Measurements from ENCODE around the gene CTSZ.
A peak's percentile ranks its signal among the peaks of the same experiment; 100 is the strongest.
"Not testable (repeated sequence)": the region's sequence is repeated elsewhere in the genome, so short reads cannot be mapped to it uniquely, and the experiment has no call there.

Gene CTSZ

DNA sequence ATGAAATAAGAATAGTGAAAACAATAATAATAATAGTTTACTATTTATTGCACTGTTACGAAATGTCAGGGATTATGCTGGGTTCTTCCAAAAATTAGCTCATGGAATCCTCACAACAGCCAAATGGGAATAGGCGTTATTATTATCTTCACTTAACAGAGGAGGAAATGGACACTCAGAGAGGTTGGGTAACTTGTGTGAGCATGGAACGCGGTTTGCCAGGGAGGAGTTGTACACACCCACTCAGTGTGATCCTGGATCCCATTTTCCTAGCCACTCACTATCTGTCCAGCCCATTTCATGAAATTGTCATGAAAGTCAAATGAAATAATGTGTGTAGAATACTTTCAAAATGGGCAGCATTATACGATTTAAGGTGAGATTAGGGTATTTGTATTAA is 21.4 kb downstream of the CTSZ start:
- no peak for TF ChIP-seq EZH2 (IDR thresholded peaks at IDR 0.05; ENCODE audit: borderline replicate concordance, low read length)
- no peak for TF ChIP-seq CTCF (IDR thresholded peaks at IDR 0.05; ENCODE audit: low read length)
- no peak overlapping the region for H3K4me2 ChIP-seq (ENCODE audit: low read length)
- H3K4me1 ChIP-seq (ENCODE audit: insufficient read depth, low read length, severe bottlenecking), result peaks cover 32% of the 10 kb centered on the region
- H3K36me3 ChIP-seq (ENCODE audit: insufficient read depth, low read length), result peaks cover 53% of the 10 kb centered on the region
- H4K20me1 ChIP-seq (ENCODE audit: insufficient read depth, low read length), result no peaks in the 10 kb centered on the region
- H2AFZ ChIP-seq (ENCODE audit: low read length), result no peak overlapping the region
- H3K27me3 ChIP-seq (ENCODE audit: insufficient read depth, low read length), result no peaks in the 10 kb centered on the region
- H3K79me2 ChIP-seq (ENCODE audit: insufficient read depth, low read length), result peaks cover 45% of the 10 kb centered on the region
- H3K27ac ChIP-seq (ENCODE audit: low read depth, low read length, poor library complexity, severe bottlenecking), result no peak overlapping the region
- H3K9me2 ChIP-seq (ENCODE audit: low read depth, low read length), result no peaks in the 10 kb centered on the region
- no peaks in the 10 kb centered on the region for H3F3A ChIP-seq (ENCODE audit: insufficient read depth, low read length)
- no peak overlapping the region for H3K9ac ChIP-seq (ENCODE audit: low read length)
- no peaks in the 10 kb centered on the region for H3K9me3 ChIP-seq (ENCODE audit: low read length)
- no peak overlapping the region for H3K4me3 ChIP-seq (ENCODE audit: low read depth, low read length, poor library complexity, severe bottlenecking)

GRCh38 chr20:58984691-58985090 is 22.4 kb downstream of the CTSZ start:
- Histone ChIP-seq H3K9me3 (ENCODE audit: low read length) (no peaks in the 10 kb centered on the region), H3K27ac (ENCODE audit: low read depth, low read length, poor library complexity, severe bottlenecking) (peak overlapping the region; percentile 64), H3K4me1 (ENCODE audit: insufficient read depth, low read length, severe bottlenecking) (peaks cover 36% of the 10 kb centered on the region), H3K9me2 (ENCODE audit: low read depth, low read length) (no peaks in the 10 kb centered on the region), H3K36me3 (ENCODE audit: insufficient read depth, low read length) (peaks cover 44% of the 10 kb centered on the region), H2AFZ (ENCODE audit: low read length) (no peak overlapping the region), H3K4me3 (ENCODE audit: low read depth, low read length, poor library complexity, severe bottlenecking) (peak overlapping the region; percentile 47), H3F3A (ENCODE audit: insufficient read depth, low read length) (no peaks in the 10 kb centered on the region), H4K20me1 (ENCODE audit: insufficient read depth, low read length) (no peaks in the 10 kb centered on the region), H3K79me2 (ENCODE audit: insufficient read depth, low read length) (peaks cover 45% of the 10 kb centered on the region), H3K27me3 (ENCODE audit: insufficient read depth, low read length) (no peaks in the 10 kb centered on the region), H3K9ac (ENCODE audit: low read length) (no peak overlapping the region; the same call in 1 of the 2 replicates), H3K4me2 (ENCODE audit: low read length) (peak overlapping the region; percentile 75; the same call in 1 of the 2 replicates)
- TF ChIP-seq EZH2 (IDR thresholded peaks at IDR 0.05; ENCODE audit: borderline replicate concordance, low read length) (no peak), CTCF (IDR thresholded peaks at IDR 0.05; ENCODE audit: low read length) (no peak)

DNA sequence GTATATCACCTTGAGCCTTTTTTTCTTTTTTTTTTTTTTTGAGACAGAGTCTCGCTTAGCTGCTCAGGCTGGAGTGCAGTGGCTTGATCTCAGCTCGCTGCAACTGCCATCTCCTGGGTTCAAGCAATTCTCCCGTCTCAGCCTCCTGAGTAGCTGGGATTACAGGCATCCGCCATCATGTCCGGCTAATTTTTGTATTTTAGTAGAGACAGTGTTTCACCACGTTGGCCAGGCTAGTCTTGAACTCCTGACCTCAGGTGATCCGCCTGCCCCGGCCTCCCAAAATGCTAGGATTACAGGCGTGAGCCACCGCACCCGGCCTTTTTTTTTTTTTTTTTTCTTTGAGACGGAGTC is 24.0 kb downstream of the CTSZ start:
- H3K4me3 ChIP-seq (ENCODE audit: low read depth, low read length, poor library complexity, severe bottlenecking), result peak overlapping the region; percentile 80
- peaks cover 45% of the 10 kb centered on the region for H3K79me2 ChIP-seq (ENCODE audit: insufficient read depth, low read length)
- not testable (repeated sequence) for H4K20me1 ChIP-seq (ENCODE audit: insufficient read depth, low read length); H3F3A ChIP-seq (ENCODE audit: insufficient read depth, low read length); H3K27me3 ChIP-seq (ENCODE audit: insufficient read depth, low read length); H3K9me3 ChIP-seq (ENCODE audit: low read length); H3K27ac ChIP-seq (ENCODE audit: low read depth, low read length, poor library complexity, severe bottlenecking); H3K9me2 ChIP-seq (ENCODE audit: low read depth, low read length); H3K9ac ChIP-seq (ENCODE audit: low read length); H2AFZ ChIP-seq (ENCODE audit: low read length)
- H3K4me1 ChIP-seq (ENCODE audit: insufficient read depth, low read length, severe bottlenecking), result peaks cover 48% of the 10 kb centered on the region
- H3K4me2 ChIP-seq (ENCODE audit: low read length), result peak overlapping the region; percentile 75; the same call in 1 of the 2 replicates
- peaks cover 28% of the 10 kb centered on the region for H3K36me3 ChIP-seq (ENCODE audit: insufficient read depth, low read length)

DNA sequence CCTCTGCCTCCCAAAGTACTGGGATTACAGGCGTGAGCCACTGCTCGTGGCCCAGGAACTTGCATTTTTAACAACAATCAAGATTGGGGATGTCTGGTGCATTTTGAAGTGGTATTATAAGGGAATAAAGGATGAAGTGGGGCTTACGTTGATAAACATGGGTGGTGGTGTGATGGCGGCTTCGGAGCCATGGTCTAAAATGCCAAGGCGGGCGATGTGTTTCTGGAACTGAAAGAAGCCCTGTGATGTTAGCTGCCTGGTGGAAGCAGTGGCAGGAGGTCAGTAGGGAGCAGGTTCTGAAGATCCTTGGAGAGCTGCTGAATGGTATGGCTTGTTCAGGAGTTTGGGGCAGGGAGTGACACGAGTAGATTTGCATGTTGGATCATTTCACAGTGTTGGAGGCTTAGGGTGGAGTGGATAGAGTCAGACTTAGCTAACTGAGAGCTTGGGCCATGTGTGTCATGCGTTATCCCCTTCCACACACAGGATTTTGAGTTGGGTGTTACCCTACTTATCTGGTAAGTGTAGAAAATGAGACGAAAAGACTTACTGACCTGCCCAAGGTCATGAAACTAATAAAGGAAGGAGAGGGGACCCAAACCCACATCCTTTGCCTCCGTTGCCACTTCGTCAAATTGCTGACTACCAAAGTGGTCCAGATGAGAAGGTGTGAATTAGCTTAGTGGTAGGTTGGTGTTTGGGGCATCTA is 24.5 kb downstream of the CTSZ start:
- Histone ChIP-seq H3K9me3 (ENCODE audit: low read length) (no peaks in the 10 kb centered on the region), H3K4me3 (ENCODE audit: low read depth, low read length, poor library complexity, severe bottlenecking) (peak overlapping the region; percentile 80), H3K27ac (ENCODE audit: low read depth, low read length, poor library complexity, severe bottlenecking) (peak overlapping the region; percentile 48), H3K79me2 (ENCODE audit: insufficient read depth, low read length) (peaks cover 45% of the 10 kb centered on the region), H4K20me1 (ENCODE audit: insufficient read depth, low read length) (no peaks in the 10 kb centered on the region), H3K4me2 (ENCODE audit: low read length) (peak overlapping the region; percentile 75), H3K27me3 (ENCODE audit: insufficient read depth, low read length) (no peaks in the 10 kb centered on the region), H3K9me2 (ENCODE audit: low read depth, low read length) (no peaks in the 10 kb centered on the region), H3F3A (ENCODE audit: insufficient read depth, low read length) (no peaks in the 10 kb centered on the region), H3K9ac (ENCODE audit: low read length) (peak overlapping the region; percentile 82), H3K4me1 (ENCODE audit: insufficient read depth, low read length, severe bottlenecking) (peaks cover 48% of the 10 kb centered on the region), H2AFZ (ENCODE audit: low read length) (no peak overlapping the region), H3K36me3 (ENCODE audit: insufficient read depth, low read length) (peaks cover 23% of the 10 kb centered on the region)
- TF ChIP-seq CTCF (IDR thresholded peaks at IDR 0.05; ENCODE audit: low read length) (no peak), EZH2 (IDR thresholded peaks at IDR 0.05; ENCODE audit: borderline replicate concordance, low read length) (no peak)
